Adrenal gland (tissue), 12 donors: ENCODE measurements around the gene PTPN1. TPM values are rescaled to one million over a fixed set of nuclear protein-coding genes. Genes with fewer than 3 reads are reported as not detected.

Experiments
- DNase-seq, 7 donors: peaks; one replicate each; pipeline ENCODE4 v3.0.0-alpha.2; 2019 to 2020
- H3K27ac ChIP-seq, 5 donors: fragments of 200-600 bp; sonication (generic) in 4 of 5; 1 replicate in 3 of 5; 2 replicates in 2 of 5; pipeline versions ENCODE4 v1.5.1 to v1.8.0; 2016 to 2020; ENCODE audit warnings: mild to moderate bottlenecking in 1 of 5
- H3K27me3 ChIP-seq: fragments of 200-600 bp; 2 replicates; pipeline ENCODE4 v1.8.0; 2021
- H3K36me3 ChIP-seq, 2 donors: fragments of 200-600 bp; replicated peaks in 1 of 2; 1 replicate in 1 of 2; 2 replicates in 1 of 2; pipeline versions ENCODE4 v1.5.1 to v1.8.0; 2018 to 2022
- H3K4me1 ChIP-seq, 2 donors: fragments of 200-600 bp; replicated peaks in 1 of 2; 1 replicate in 1 of 2; 2 replicates in 1 of 2; pipeline versions ENCODE4 v1.5.1 to v1.8.0; 2018 to 2021
- H3K4me3 ChIP-seq, 4 donors: fragments of 200-600 bp; sonication (generic) in 3 of 4; one replicate each; pipeline ENCODE4 v1.5.1; 2016 to 2018
- H3K9me3 ChIP-seq, 3 donors: fragments of 200-600 bp; sonication (generic) in 1 of 3; replicated peaks in 1 of 3; 1 replicate in 2 of 3; 2 replicates in 1 of 3; pipeline versions ENCODE4 v1.5.1 to v1.8.0; 2016 to 2021
- CTCF ChIP-seq, 6 experiments: fragments of 450-650 bp in 4 of 6; fragments of 200-600 bp in 2 of 6; sonication (generic) in 1 of 6; IDR thresholded peaks; 1 replicate in 5 of 6; 2 replicates in 1 of 6; pipeline versions ENCODE4 v1.5.1 to v1.8.0; 2016 to 2021; ENCODE audit warnings: antibody characterized with exemption in 6 of 6, mild to moderate bottlenecking in 2 of 6, moderate library complexity in 1 of 6
- POLR2A ChIP-seq, 2 donors: fragments of 450-650 bp; IDR thresholded peaks; one replicate each; pipeline ENCODE4 v1.6.1; 2017; ENCODE audit warnings: antibody characterized with exemption in 2 of 2, mild to moderate bottlenecking in 2 of 2, moderate library complexity in 1 of 2
- WGBS, 4 donors: extraction: QIAGEN DNeasy Blood & Tissue Kit in 2 of 4; methylation state at CpG; one replicate each; pipeline versions ENCODE4 v1.1.5 to v1.1.7; 2013 to 2017; 5-methylcytosine and 5-hydroxymethylcytosine counted together
- intact Hi-C, 2 donors: fragments of 100-400 bp; cut with DNase I; formaldehyde crosslinking; loops; one replicate each; pipeline versions ENCODE4 v1.14.1 to v1.15.0; 2022 to 2023
- polyA plus RNA-seq, 3 donors: library from polyadenylated mRNA; stranded (reverse); fragments of 200-250 nt in 2 of 3; fragments of 350-450 nt in 1 of 3; fragmentation: Illumina TruSeq in 1 of 3; extraction: RNeasy Lipid Tissue Mini Kit (QIAGEN cat#74804) in 1 of 3; gene quantifications; one replicate each; pipeline ENCODE4 v1.2.3, GENCODE V29; 2013 to 2014
- total RNA-seq, 9 donors: library from RNA; depleted of rRNA in 4 of 9; stranded (reverse); fragments of >200 nt in 4 of 9; fragments of 120-200 nt in 1 of 9; fragmentation: NEBNext Ultra II Directional in 1 of 9; extraction: Animal tissue kit (Norgen Biotek cat#: 25700) in 1 of 9; gene quantifications; one replicate each; pipeline versions ENCODE4 v1.1.0 to v1.2.4, GENCODE V29; 2013 to 2023
- donor health status: healthy with polysubstance abuse.
- donor health status: Bipolar disorder and iron deficiency.
- donor health status: DM: yes; HTN: yes; CAD: no.
- donor health status: DM: no; HTN: no; CAD: no.
- donor health status: DM: no; HTN: no; CAD: no.
- donor health status: DM: yes; HTN: yes; CAD: no.

Gene PTPN1
- total and polyA plus RNA-seq, 12 donors: 17.0 to 49.2 (median 35.8) TPM

GRCh38 chr20:50514750-50515149, 4.6 kb downstream of the PTPN1 start:
- no peak for DNase-seq
- intact Hi-C loops: loop anchor here in 1 of 2 donors (5.0 kb wide), 1 partner anchor 53 kb away; no protein-coding TSS in a partner anchor
- Histone ChIP-seq H3K9me3 (no peaks in the 10 kb centered on the region), H3K36me3 (no peaks in the 10 kb centered on the region), H3K4me1 (peaks cover 44 to 87% of the 10 kb centered on the region in 2 donors), H3K4me3 (no peak overlapping the region), H3K27ac (peak overlapping the region in 3 of 5 donors; percentile 82 to 90 (median 88)), H3K27me3 (no peaks in the 10 kb centered on the region)
- TF ChIP-seq POLR2A (IDR thresholded peaks at IDR 0.05): no peak
- TF ChIP-seq CTCF (IDR thresholded peaks at IDR 0.05): no peak
- WGBS, 4 donors: 91 to 97% (median 92%) methylated on average over 3 of the region's 3 CpGs

- H3K4me1 ChIP-seq: peaks cover 50 to 94% of the 10 kb centered on the region in 2 donors
- 40 to 82% (median 71%) methylated on average over 1 of the region's 1 CpG for WGBS, 4 donors
- no peaks in the 10 kb centered on the region for H3K36me3 ChIP-seq
- intact Hi-C loops: loop anchor here in 1 of 2 donors (5.0 kb wide), 1 partner anchor 52 kb away; no protein-coding TSS in a partner anchor
- TF ChIP-seq POLR2A (IDR thresholded peaks at IDR 0.05) (no peak), CTCF (IDR thresholded peaks at IDR 0.05) (no peak)
- DNase-seq: no peak
- no peaks in the 10 kb centered on the region for H3K27me3 ChIP-seq
- peak overlapping the region in 3 of 5 donors; percentile 1 to 40 (median 3) for H3K27ac ChIP-seq
- H3K4me3 ChIP-seq: no peak overlapping the region
- no peaks in the 10 kb centered on the region for H3K9me3 ChIP-seq
These were observed 5.4 kb downstream of the PTPN1 start for GRCh38 chr20:50515471-50516106.

- TF ChIP-seq POLR2A (IDR thresholded peaks at IDR 0.05) (no peak), CTCF (IDR thresholded peaks at IDR 0.05) (no peak)
- H3K9me3 ChIP-seq: no peaks in the 10 kb centered on the region
- 66 to 71% (median 66%) methylated on average over 5 of the region's 5 CpGs for WGBS, 4 donors
- H3K4me3 ChIP-seq: no peak overlapping the region
- H3K36me3 ChIP-seq: no peaks in the 10 kb centered on the region
- H3K27me3 ChIP-seq: no peaks in the 10 kb centered on the region
- peak overlapping the region in 2 of 5 donors; percentile 3 to 40 for H3K27ac ChIP-seq
- H3K4me1 ChIP-seq: peaks cover 55 to 97% of the 10 kb centered on the region in 2 donors
- intact Hi-C loops: loop anchor here in 1 of 2 donors (5.0 kb wide), 1 partner anchor 51 kb away; no protein-coding TSS in a partner anchor
- DNase-seq: no peak
These were observed 6.2 kb downstream of the PTPN1 start for GRCh38 chr20:50516180-50516934.
